Upper lobe of left lung (tissue), 6 donors: Measurements from ENCODE around the gene TOR1B. TPM values are rescaled to one million over a fixed set of nuclear protein-coding genes. Genes with fewer than 3 reads are reported as not detected.

Experiments
- ATAC-seq, 2 donors: fragments of 200-7000 bp; cut with Tn5 transposase; one replicate each; pipeline ENCODE4 v1.9.1; 2022; ENCODE audit warnings: mild to moderate bottlenecking in 2 of 2, moderate library complexity in 2 of 2; ENCODE audit not compliant: low FRiP score in 2 of 2
- DNase-seq, 2 donors: peaks; one replicate each; pipeline ENCODE4 v3.0.0-alpha.2; 2019 to 2020
- H3K27ac ChIP-seq, 4 donors: fragments of 200-600 bp; sonication (generic); one replicate each; pipeline ENCODE4 v1.5.1; 2016 to 2019
- H3K27me3 ChIP-seq, 4 donors: fragments of 200-600 bp; sonication (generic); one replicate each; pipeline ENCODE4 v1.5.1; 2017 to 2019
- H3K36me3 ChIP-seq, 4 donors: fragments of 200-600 bp; sonication (generic); one replicate each; pipeline ENCODE4 v1.5.1; 2016 to 2019
- H3K4me1 ChIP-seq, 4 donors: fragments of 200-600 bp; sonication (generic); one replicate each; pipeline ENCODE4 v1.5.1; 2018 to 2019
- H3K4me3 ChIP-seq, 4 donors: fragments of 200-600 bp; sonication (generic); one replicate each; pipeline ENCODE4 v1.5.1; 2017 to 2019; ENCODE audit warnings: mild to moderate bottlenecking in 2 of 4, moderate library complexity in 1 of 4
- H3K9me3 ChIP-seq, 4 donors: fragments of 200-600 bp; sonication (generic); one replicate each; pipeline ENCODE4 v1.5.1; 2018 to 2019
- CTCF ChIP-seq, 6 experiments: fragments of 450-650 bp in 4 of 6; fragments of 200-600 bp in 2 of 6; sonication (generic) in 2 of 6; IDR thresholded peaks; one replicate each; pipeline ENCODE4 v1.5.1; 2016 to 2019; ENCODE audit warnings: antibody characterized with exemption in 6 of 6
- EP300 ChIP-seq, 4 donors: sonication (generic); formaldehyde crosslinking; IDR thresholded peaks; one replicate each; pipeline ENCODE4 v1.5.1; 2017; ENCODE audit warnings: antibody characterized with exemption in 4 of 4, control low read depth in 2 of 4
- POLR2A ChIP-seq, 4 donors: fragments of 450-650 bp; IDR thresholded peaks; one replicate each; pipeline ENCODE4 v1.5.1; 2016 to 2017; ENCODE audit warnings: antibody characterized with exemption in 4 of 4, mild to moderate bottlenecking in 2 of 4
- POLR2AphosphoS5 ChIP-seq, 2 donors: sonication (generic); formaldehyde crosslinking; IDR thresholded peaks; one replicate each; pipeline ENCODE4 v1.5.1; 2017; ENCODE audit warnings: antibody characterized with exemption in 2 of 2
- WGBS, 2 donors: methylation state at CpG; one replicate each; pipeline ENCODE4 v1.1.5; 2017 to 2018; 5-methylcytosine and 5-hydroxymethylcytosine counted together
- total RNA-seq, 6 donors: library from RNA; depleted of rRNA in 4 of 6; stranded (reverse); fragments of >200 nt in 4 of 6; gene quantifications; one replicate each; pipeline versions ENCODE4 v1.1.0 to v1.2.1, GENCODE V29; 2016 to 2021
- donor health status: DM: no; HTN: no; CAD: no; lungs with moderate emphysema.
- donor health status: DM: no; HTN: yes; CAD: no; lungs with severe emphysema.

TOR1B gene
- total RNA-seq, 6 donors from 2014 or later, result 13.0 to 37.4 (median 25.0) TPM

- ATAC-seq (no peak), DNase-seq (no peak)
- H3K9me3 ChIP-seq, result no peaks in the 10 kb centered on the region
- H3K4me3 ChIP-seq, result peak overlapping the region; percentile 61 to 97 (median 87)
- H3K4me1 ChIP-seq, result peaks cover 10 to 30% (median 13%) of the 10 kb centered on the region in 4 donors
- H3K27me3 ChIP-seq, result no peaks in the 10 kb centered on the region
- H3K36me3 ChIP-seq, result peaks cover 0 to 13% (median 8%) of the 10 kb centered on the region in 4 donors
- no peak for TF ChIP-seq POLR2AphosphoS5 (IDR thresholded peaks at IDR 0.05)
- no peak for TF ChIP-seq CTCF (IDR thresholded peaks at IDR 0.05)
- TF ChIP-seq EP300 (IDR thresholded peaks at IDR 0.05), result no peak
- TF ChIP-seq POLR2A (IDR thresholded peaks at IDR 0.05), result no peak
- H3K27ac ChIP-seq, result peak overlapping the region; percentile 69 to 92 (median 83)
- 7 to 8% methylated on average over 5 to 14 of the region's 14 CpGs for WGBS, 2 donors
Measured at GRCh38 chr9:129803676-129804060, 684 bp downstream of the TOR1B start.

GRCh38 chr9:129806061-129806460 lies 3.1 kb downstream of the TOR1B start:
- H3K4me3 ChIP-seq, result no peak overlapping the region
- H3K27me3 ChIP-seq, result no peaks in the 10 kb centered on the region
- peaks cover 10 to 30% (median 13%) of the 10 kb centered on the region in 4 donors for H3K4me1 ChIP-seq
- DNase-seq (no peak), ATAC-seq (no peak)
- no peaks in the 10 kb centered on the region for H3K9me3 ChIP-seq
- 41 to 70% methylated on average over 4 of the region's 4 CpGs for WGBS, 2 donors
- peaks cover 0 to 36% (median 26%) of the 10 kb centered on the region in 4 donors for H3K36me3 ChIP-seq
- H3K27ac ChIP-seq, result peak overlapping the region in 2 of 4 donors; percentile 13 to 35
- TF ChIP-seq POLR2A (IDR thresholded peaks at IDR 0.05) (no peak), CTCF (IDR thresholded peaks at IDR 0.05) (no peak), EP300 (IDR thresholded peaks at IDR 0.05) (no peak), POLR2AphosphoS5 (IDR thresholded peaks at IDR 0.05) (no peak)

GRCh38 chr9:129809346-129809745 lies 6.4 kb downstream of the TOR1B start:
- Histone ChIP-seq H3K36me3 (peaks cover 0 to 66% (median 43%) of the 10 kb centered on the region in 4 donors), H3K27me3 (no peaks in the 10 kb centered on the region), H3K9me3 (no peaks in the 10 kb centered on the region), H3K4me3 (no peak overlapping the region), H3K27ac (no peak overlapping the region), H3K4me1 (peaks cover 2 to 16% (median 4%) of the 10 kb centered on the region in 4 donors)
- WGBS, 2 donors, result 72 to 85% methylated on average over 11 of the region's 11 CpGs
- no peak for TF ChIP-seq POLR2A (IDR thresholded peaks at IDR 0.05)
- TF ChIP-seq EP300 (IDR thresholded peaks at IDR 0.05), result no peak
- no peak for TF ChIP-seq POLR2AphosphoS5 (IDR thresholded peaks at IDR 0.05)
- no peak for TF ChIP-seq CTCF (IDR thresholded peaks at IDR 0.05)
- no peak for DNase-seq
- no peak for ATAC-seq

- peaks cover 0 to 15% (median 3%) of the 10 kb centered on the region in 4 donors for H3K4me1 ChIP-seq
- ATAC-seq, result no peak
- 90 to 97% methylated on average over 7 to 11 of the region's 11 CpGs for WGBS, 2 donors
- peak in 1 of 2 donors; percentile 44 for DNase-seq
- TF ChIP-seq POLR2A (IDR thresholded peaks at IDR 0.05) (no peak), CTCF (IDR thresholded peaks at IDR 0.05) (no peak), POLR2AphosphoS5 (IDR thresholded peaks at IDR 0.05) (no peak), EP300 (IDR thresholded peaks at IDR 0.05) (no peak)
- no peak overlapping the region for H3K27ac ChIP-seq
- peaks cover 0 to 74% (median 46%) of the 10 kb centered on the region in 4 donors for H3K36me3 ChIP-seq
- no peaks in the 10 kb centered on the region for H3K27me3 ChIP-seq
- no peaks in the 10 kb centered on the region for H3K9me3 ChIP-seq
- H3K4me3 ChIP-seq, result no peak overlapping the region
Measured at GRCh38 chr9:129810116-129810515, 7.1 kb downstream of the TOR1B start.

GRCh38 chr9:129810788-129811187 lies 7.8 kb downstream of the TOR1B start:
- no peak for TF ChIP-seq CTCF (IDR thresholded peaks at IDR 0.05)
- TF ChIP-seq EP300 (IDR thresholded peaks at IDR 0.05), result no peak
- no peak for TF ChIP-seq POLR2A (IDR thresholded peaks at IDR 0.05)
- no peak for TF ChIP-seq POLR2AphosphoS5 (IDR thresholded peaks at IDR 0.05)
- Histone ChIP-seq H3K9me3 (no peaks in the 10 kb centered on the region), H3K36me3 (peaks cover 0 to 81% (median 52%) of the 10 kb centered on the region in 4 donors), H3K4me1 (peaks cover 0 to 10% (median 2%) of the 10 kb centered on the region in 4 donors), H3K27me3 (no peaks in the 10 kb centered on the region), H3K4me3 (no peak overlapping the region), H3K27ac (no peak overlapping the region)
- ATAC-seq (no peak), DNase-seq (no peak)
- 88 to 89% methylated on average over 6 of the region's 6 CpGs for WGBS, 2 donors
